GM06990 (cell line): ENCODE measurements around the gene ABHD8.

ENCODE experiments used
- DNase-seq: peaks from one replicate; pipeline ENCODE4 v3.0.0-alpha.2; 2011; ENCODE audit not compliant: insufficient read length; ENCODE audit errors: extremely low read depth
- H3K27me3 ChIP-seq: replicated peaks from 2 replicates; pipeline ENCODE4 v1.6.0; 2011; ENCODE audit warnings: low read length; ENCODE audit not compliant: control insufficient read depth, insufficient read depth
- H3K36me3 ChIP-seq: 2 replicates; pipeline ENCODE4 v1.5.1; 2011; ENCODE audit warnings: low read length; ENCODE audit not compliant: control insufficient read depth, insufficient read depth
- H3K4me3 ChIP-seq: replicated peaks from 2 replicates; pipeline ENCODE4 v1.5.1; 2011; ENCODE audit warnings: low read depth, mild to moderate bottlenecking, control low read depth, low read length
- CTCF ChIP-seq: IDR thresholded peaks from 2 replicates; pipeline ENCODE4 v1.5.1; 2011; ENCODE audit warnings: low read length, control low read depth, mild to moderate bottlenecking, inconsistent platforms; ENCODE audit not compliant: insufficient read depth, poor library complexity, severe bottlenecking

The ABHD8 gene

GRCh38 chr19:17309965-17310461 is 6.8 kb upstream of the ABHD8 start:
- Histone ChIP-seq H3K4me3 (peak overlapping the region; percentile 92), H3K27me3 (no peaks in the 10 kb centered on the region), H3K36me3 (peaks cover 15% of the 10 kb centered on the region)
- TF ChIP-seq CTCF: no peak
- DNase-seq: no peak

GRCh38 chr19:17309198-17309964 is 6.2 kb upstream of the ABHD8 start, which contains the start of gene DDA1:
TSS of gene DDA1 (plus strand) at chr19:17309563. CDS start at chr19:17309655, 92 bp downstream.
- no peak for TF ChIP-seq CTCF
- H3K36me3 ChIP-seq: peaks cover 11% of the 10 kb centered on the region
- peak; percentile 93 for DNase-seq

GRCh38 chr19:17307876-17308377 is 4.7 kb upstream of the ABHD8 start:
- TF ChIP-seq CTCF: no peak
- Histone ChIP-seq H3K36me3 (peaks cover 5% of the 10 kb centered on the region), H3K4me3 (no peak overlapping the region), H3K27me3 (no peaks in the 10 kb centered on the region)
- DNase-seq: no peak

More at GRCh38 chr19:17309198-17309964, 6.2 kb upstream of the ABHD8 start, which contains the start of gene DDA1:
- H3K4me3 ChIP-seq: peak within 1 kb of the TSS; percentile 92
- no peaks in the 10 kb centered on the region for H3K27me3 ChIP-seq

GRCh38 chr19:17306285-17306714 is 3.1 kb upstream of the ABHD8 start:
- Histone ChIP-seq H3K27me3 (no peaks in the 10 kb centered on the region), H3K4me3 (peak overlapping the region; percentile 82), H3K36me3 (peaks cover 1% of the 10 kb centered on the region)
- TF ChIP-seq CTCF: no peak
- no peak for DNase-seq

GRCh38 chr19:17305517-17306284 is 2.5 kb upstream of the ABHD8 start, which contains the start of gene MRPL34:
TSS of gene MRPL34 (plus strand) at chr19:17305872. CDS start at chr19:17305893, 21 bp downstream.
- Histone ChIP-seq H3K27me3 (no peaks in the 10 kb centered on the region), H3K4me3 (peak within 1 kb of the TSS; percentile 82), H3K36me3 (peaks cover 2% of the 10 kb centered on the region; the same call in 1 of the 2 replicates)
- TF ChIP-seq CTCF: peak; percentile 87
- DNase-seq: peak; percentile 99
